H1 (cell line): ENCODE results near the gene TOB2.

Experiments
- CTCF ChIP-seq, 3 experiments: IDR thresholded peaks; 1 replicate in 2 of 3; 2 replicates in 1 of 3; pipeline versions ENCODE4 v1.5.1 to v1.6.1; 2011; ENCODE audit warnings: low read length in 3 of 3, mild to moderate bottlenecking in 3 of 3, inconsistent platforms in 2 of 3, low read depth in 1 of 3, moderate library complexity in 1 of 3; ENCODE audit not compliant: insufficient read depth in 1 of 3; ENCODE audit errors: control extremely low read depth in 1 of 3
- EGR1 ChIP-seq: IDR thresholded peaks from 2 replicates; pipeline ENCODE4 v1.6.1; 2011; ENCODE audit warnings: low read depth, low read length, borderline replicate concordance
- EZH2 ChIP-seq: fragments of 200-600 bp; sonication (generic); IDR thresholded peaks from 2 replicates; pipeline ENCODE4 v1.7.1; 2012; ENCODE audit warnings: low read depth, mild to moderate bottlenecking, moderate library complexity, low read length, inconsistent platforms; ENCODE audit not compliant: severe bottlenecking
- JUND ChIP-seq: IDR thresholded peaks from 2 replicates; pipeline ENCODE4 v1.6.1; 2011; ENCODE audit warnings: mild to moderate bottlenecking, improper control_type of control experiment, low read length
- NRF1 ChIP-seq: IDR thresholded peaks from 2 replicates; pipeline ENCODE4 v1.6.1; 2011; ENCODE audit warnings: mild to moderate bottlenecking, low read depth, low read length, improper control_type of control experiment
- POLR2A ChIP-seq, 2 experiments: IDR thresholded peaks; 1 replicate in 1 of 2; 2 replicates in 1 of 2; pipeline ENCODE4 v1.6.1; 2011; ENCODE audit warnings: low read depth in 2 of 2, low read length in 2 of 2, mild to moderate bottlenecking in 2 of 2; ENCODE audit errors: control extremely low read depth in 1 of 2
- POLR2AphosphoS5 ChIP-seq: IDR thresholded peaks from 2 replicates; pipeline ENCODE4 v1.6.1; 2011; ENCODE audit warnings: low read depth, low read length
- SIN3A ChIP-seq, 2 experiments: IDR thresholded peaks in 1 of 2; conservative IDR thresholded peaks in 1 of 2; 2 replicates each; pipeline ENCODE4 v1.6.1; 2011 to 2012; ENCODE audit warnings: low read length in 2 of 2, improper control_type of control experiment in 1 of 2, low read depth in 1 of 2, mild to moderate bottlenecking in 1 of 2
- YY1 ChIP-seq: IDR thresholded peaks from 2 replicates; pipeline ENCODE4 v1.6.1; 2011; ENCODE audit warnings: low read depth, mild to moderate bottlenecking, low read length

GRCh38 chr22:41470886-41471285 is 24.3 kb upstream of the TOB2 start:
- TF ChIP-seq EGR1 (no peak), JUND (no peak), SIN3A (conservative IDR thresholded peaks at IDR 0.05 in 1 of 2, IDR thresholded peaks at IDR 0.05 in 1 of 2; ENCODE audit: low read depth in 1 of 2, low read length in 2 of 2) (no peak), YY1 (no peak), POLR2AphosphoS5 (no peak), CTCF (IDR thresholded peaks at IDR 0.05; ENCODE audit: control extremely low read depth in 1 of 3, insufficient read depth in 1 of 3, low read depth in 1 of 3, low read length in 3 of 3) (no peak), POLR2A (IDR thresholded peaks at IDR 0.05; ENCODE audit: control extremely low read depth in 1 of 2, low read depth in 2 of 2, low read length in 2 of 2) (no peak), EZH2 (no peak), NRF1 (no peak)
